Panc1 (cell line): ENCODE measurements around the gene COPB1. TPM values are rescaled to one million over a fixed set of nuclear protein-coding genes. Genes with fewer than 3 reads are reported as not detected.
"Not testable (repeated sequence)": the region's sequence is repeated elsewhere in the genome, so short reads cannot be mapped to it uniquely, and the experiment has no call there.

Experiments
- ATAC-seq: fragments of 200-7000 bp; cut with Tn5 transposase; 2 replicates; pipeline ENCODE4 v1.9.1; 2020; ENCODE audit warnings: mild to moderate bottlenecking, moderate library complexity
- BruUV-seq: library from RNA; stranded (reverse); fragments of 400-500 nt; replicated peaks from 2 replicates; lab custom pipeline; 2021; lab: Mats Ljungman, UMichigan
- CTCF ChIA-PET: fragments of 300-600 bp; sonication (Branson Sonifier 250); formaldehyde crosslinking; loops from one replicate; lab custom pipeline; 2022; ENCODE audit warnings: antibody characterized with exemption; lab: Charles Lee
- POLR2A ChIA-PET: fragments of 300-600 bp; sonication (Branson Sonifier 250); formaldehyde crosslinking; loops from one replicate; lab custom pipeline; 2022; ENCODE audit warnings: antibody characterized with exemption; lab: Charles Lee
- DNase-seq: peaks from one replicate; pipeline ENCODE4 v3.0.0-alpha.2; 2010; ENCODE audit warnings: low read depth, low spot score
- H3K27ac ChIP-seq: 2 replicates; pipeline ENCODE4 v1.5.1; 2011; ENCODE audit warnings: mild to moderate bottlenecking, low read length, inconsistent platforms
- H3K27me3 ChIP-seq: fragments of 200-500 bp; sonication (Bioruptor generic); 2 replicates; pipeline ENCODE4 v1.6.0; 2014; ENCODE audit warnings: low read length, inconsistent platforms; ENCODE audit not compliant: control insufficient read depth, insufficient read depth
- H3K36me3 ChIP-seq: fragments of 200-500 bp; sonication (Bioruptor generic); 2 replicates; pipeline ENCODE4 v1.5.1; 2014; ENCODE audit warnings: inconsistent platforms, mild to moderate bottlenecking, low read length, moderate library complexity; ENCODE audit not compliant: control insufficient read depth, insufficient read depth
- H3K4me1 ChIP-seq: 2 replicates; pipeline ENCODE4 v1.5.1; 2011; ENCODE audit warnings: inconsistent platforms, mild to moderate bottlenecking, low read length, moderate library complexity; ENCODE audit not compliant: control insufficient read depth, insufficient read depth
- H3K4me3 ChIP-seq, 2 experiments: 2 replicates each; pipeline ENCODE4 v1.5.1; 2011 to 2012; ENCODE audit warnings: low read depth in 2 of 2, low read length in 2 of 2, mild to moderate bottlenecking in 2 of 2, inconsistent platforms in 1 of 2, moderate library complexity in 1 of 2
- H3K9me3 ChIP-seq: fragments of 200-500 bp; sonication (Bioruptor generic); 2 replicates; pipeline ENCODE4 v1.5.1; 2014; ENCODE audit warnings: low read depth, mild to moderate bottlenecking, inconsistent platforms, low read length, moderate library complexity; ENCODE audit not compliant: control insufficient read depth, insufficient read depth
- CTCF ChIP-seq: fragments of 450-650 bp; IDR thresholded peaks from 2 replicates; pipeline ENCODE4 v1.5.1; 2017; ENCODE audit warnings: mild to moderate bottlenecking
- POLR2AphosphoS5 ChIP-seq: IDR thresholded peaks from 2 replicates; pipeline ENCODE4 v1.6.1; 2012; ENCODE audit warnings: mild to moderate bottlenecking, low read depth, low read length, moderate library complexity
- REST ChIP-seq, 2 experiments: IDR thresholded peaks; 2 replicates each; pipeline ENCODE4 v1.6.1; 2011 to 2012; ENCODE audit warnings: low read depth in 2 of 2, control low read depth in 1 of 2, low read length in 1 of 2, mild to moderate bottlenecking in 1 of 2, moderate library complexity in 1 of 2; ENCODE audit not compliant: insufficient read depth in 1 of 2
- SIN3A ChIP-seq: IDR thresholded peaks from 2 replicates; pipeline ENCODE4 v1.6.1; 2012; ENCODE audit warnings: low read depth, mild to moderate bottlenecking, low read length, moderate library complexity, borderline replicate concordance; ENCODE audit not compliant: insufficient read depth
- TCF7L2 ChIP-seq: IDR thresholded peaks from 2 replicates; pipeline ENCODE4 v1.6.1; 2011; ENCODE audit warnings: mild to moderate bottlenecking, low read depth, low read length, inconsistent platforms
- in situ Hi-C: cut with HindIII; loops from 2 replicates; pipeline ENCODE4 v1.10.0; 2016; ENCODE audit warnings: low sequenced_read_pairs, low pct_unique_long_range_greater_than_20kb
- intact Hi-C: fragments of 100-400 bp; cut with micrococcal nuclease; formaldehyde crosslinking; loops from one replicate; pipeline ENCODE4 v1.10.0; 2022; ENCODE audit not compliant: unreplicated experiment
- total RNA-seq: library from RNA; stranded (reverse); gene quantifications from one replicate; pipeline ENCODE4 v1.2.1, GENCODE V29; 2021; ENCODE audit not compliant: unreplicated experiment

Gene COPB1
- total RNA-seq, 1 experiment from 2014 or later, result 123 TPM

- intact Hi-C loops, result loop anchor here (2.0 to 10.0 kb wide), 2 partner anchors 228 to 368 kb away; no protein-coding TSS in a partner anchor
- H3K27ac ChIP-seq, result no peak overlapping the region
- H3K4me1 ChIP-seq, result peaks cover 3% of the 10 kb centered on the region; the same call in 1 of the 2 replicates
- CTCF ChIA-PET, result no interaction called here
- in situ Hi-C loops, result no loop called here
- H3K4me3 ChIP-seq, result no peak overlapping the region
- ATAC-seq (peak; percentile 56; the same call in 1 of the 2 replicates), DNase-seq (peak; percentile 24)
- POLR2A ChIA-PET, result no interaction called here
- H3K9me3 ChIP-seq, result no peaks in the 10 kb centered on the region
- no peaks in the 10 kb centered on the region for H3K36me3 ChIP-seq
- H3K27me3 ChIP-seq, result no peaks in the 10 kb centered on the region
- TF ChIP-seq CTCF (peak; percentile 83), REST (IDR thresholded peaks at IDR 0.05; ENCODE audit: insufficient read depth in 1 of 2, low read depth in 2 of 2, low read length in 1 of 2) (no peak), TCF7L2 (no peak)
- no TSS peak for BruUV-seq
Measured at GRCh38 chr11:14537134-14537599, 37.6 kb upstream of the COPB1 start.

GRCh38 chr11:14535166-14535565 is 35.6 kb upstream of the COPB1 start:
- H3K36me3 ChIP-seq, H3K9me3 ChIP-seq, in situ Hi-C loops, H3K27ac ChIP-seq, H3K4me3 ChIP-seq, BruUV-seq, ATAC-seq, H3K27me3 ChIP-seq, H3K4me1 ChIP-seq, DNase-seq: not testable (repeated sequence)
- POLR2A ChIA-PET, result interaction anchor here (0.6 kb wide), 1 partner anchor 32 kb away, joined by 12 read pairs; no protein-coding TSS in a partner anchor
- CTCF ChIA-PET, result interaction anchor here (0.6 kb wide), 1 partner anchor 11 kb away, joined by 4 read pairs; no protein-coding TSS in a partner anchor
- intact Hi-C loops, result loop anchor here (10.0 kb wide), 1 partner anchor 230 kb away; no protein-coding TSS in a partner anchor

GRCh38 chr11:14529951-14530350 is 30.3 kb upstream of the COPB1 start:
- Histone ChIP-seq H3K36me3 (no peaks in the 10 kb centered on the region), H3K27ac (no peak overlapping the region), H3K4me1 (no peaks in the 10 kb centered on the region), H3K4me3 (no peak overlapping the region), H3K9me3 (no peaks in the 10 kb centered on the region), H3K27me3 (no peaks in the 10 kb centered on the region)
- no TSS peak for BruUV-seq
- intact Hi-C loops (loop anchor here (10.0 kb wide), 2 partner anchors 235 to 545 kb away; partner anchors contain the start of gene CALCB), in situ Hi-C loops (no loop called here)
- TF ChIP-seq REST (IDR thresholded peaks at IDR 0.05; ENCODE audit: insufficient read depth in 1 of 2, low read depth in 2 of 2, low read length in 1 of 2) (no peak), TCF7L2 (no peak), CTCF (no peak), POLR2AphosphoS5 (no peak), SIN3A (no peak)
- DNase-seq, result no peak
- POLR2A ChIA-PET, result no interaction called here
- ATAC-seq, result no peak
- CTCF ChIA-PET, result no interaction called here
